Esophagus squamous epithelium (tissue), 4 donors: ENCODE measurements around the gene GSE1.

Experiments used
- CTCF ChIP-seq, 6 experiments: fragments of 450-650 bp in 4 of 6; fragments of 200-600 bp in 2 of 6; sonication (generic) in 2 of 6; IDR thresholded peaks; one replicate each; pipeline ENCODE4 v1.5.1; 2016 to 2019; ENCODE audit warnings: antibody characterized with exemption in 6 of 6, mild to moderate bottlenecking in 4 of 6, moderate library complexity in 4 of 6
- POLR2A ChIP-seq, 4 donors: fragments of 450-650 bp; IDR thresholded peaks; one replicate each; pipeline ENCODE4 v1.6.1; 2017; ENCODE audit warnings: antibody characterized with exemption in 4 of 4, mild to moderate bottlenecking in 4 of 4, moderate library complexity in 3 of 4

- TF ChIP-seq CTCF (IDR thresholded peaks at IDR 0.05) (no peak), POLR2A (IDR thresholded peaks at IDR 0.05) (no peak)
These were observed 99.7 kb downstream of the GSE1 start for GRCh38 chr16:85712801-85713200.
